Muscle of leg (tissue), 11 donors: ENCODE measurements around the gene PPFIA4. TPM values are rescaled to one million over a fixed set of nuclear protein-coding genes. Genes with fewer than 3 reads are reported as not detected.
A peak's percentile ranks its signal among the peaks of the same experiment; 100 is the strongest.

ENCODE experiments used
- DNase-seq: peaks from one replicate; pipeline ENCODE4 v3.0.0; 2013
- H3K27ac ChIP-seq: one replicate; pipeline ENCODE4 v1.5.1; 2013; ENCODE audit warnings: mild to moderate bottlenecking, low read length, control low read depth
- H3K27me3 ChIP-seq: one replicate; pipeline ENCODE4 v1.6.1; 2013; ENCODE audit warnings: low read length; ENCODE audit not compliant: control insufficient read depth, insufficient read depth
- H3K36me3 ChIP-seq: one replicate; pipeline ENCODE4 v1.6.1; 2013; ENCODE audit warnings: low read length; ENCODE audit not compliant: control insufficient read depth, insufficient read depth
- H3K4me1 ChIP-seq: one replicate; pipeline ENCODE4 v1.6.1; 2013; ENCODE audit warnings: low read length; ENCODE audit not compliant: control insufficient read depth, insufficient read depth
- H3K4me3 ChIP-seq: one replicate; pipeline ENCODE4 v1.5.1; 2013; ENCODE audit warnings: low read length, control low read depth
- H3K9me3 ChIP-seq: replicated peaks from 2 replicates; pipeline ENCODE4 v1.6.1; 2013; ENCODE audit warnings: low read depth, low read length; ENCODE audit not compliant: control insufficient read depth
- WGBS: methylation state at CpG from one replicate; pipeline ENCODE4 v1.1.5; 2013; ENCODE audit warnings: missing lambda C conversion rate; ENCODE audit not compliant: insufficient coverage; 5-methylcytosine and 5-hydroxymethylcytosine counted together
- polyA plus RNA-seq, 8 donors: library from polyadenylated mRNA; unstranded; fragments of 120-200 nt; gene quantifications; one replicate each; pipeline versions ENCODE4 v1.2.1 to v1.2.3, GENCODE V29; 2013; ENCODE audit warnings: inconsistent platforms in 1 of 8, low replicate concordance in 1 of 8; ENCODE audit not compliant: insufficient read length in 8 of 8, insufficient read depth in 1 of 8
- total RNA-seq: library from RNA; stranded (reverse); fragments of 120-200 nt; gene quantifications from one replicate; pipeline ENCODE4 v1.2.4, GENCODE V29; 2013

Gene PPFIA4
- total and polyA plus RNA-seq, 9 donors = 22.4 to 53.1 (median 34.7) TPM

GRCh38 chr1:203080456-203080855 is 54.2 kb downstream of the PPFIA4 start:
- H3K9me3 ChIP-seq = no peaks in the 10 kb centered on the region
- H3K36me3 ChIP-seq = peaks cover 22% of the 10 kb centered on the region
- DNase-seq = no peak
- no peak overlapping the region for H3K27ac ChIP-seq
- H3K27me3 ChIP-seq = peaks cover 35% of the 10 kb centered on the region
- peaks cover 35% of the 10 kb centered on the region for H3K4me1 ChIP-seq
- H3K4me3 ChIP-seq = no peak overlapping the region
- WGBS = no CpG with 5 or more reads among the region's 5 CpGs

- H3K27me3 ChIP-seq = peaks cover 23% of the 10 kb centered on the region
- WGBS = 32% methylated on average over 7 of the region's 9 CpGs
- H3K36me3 ChIP-seq = peaks cover 22% of the 10 kb centered on the region
- no peaks in the 10 kb centered on the region for H3K9me3 ChIP-seq
- DNase-seq = no peak
- no peak overlapping the region for H3K4me3 ChIP-seq
- H3K27ac ChIP-seq = peak overlapping the region; percentile 11
- peaks cover 34% of the 10 kb centered on the region for H3K4me1 ChIP-seq
These were observed 55.4 kb downstream of the PPFIA4 start for GRCh38 chr1:203081465-203082230.

- Histone ChIP-seq H3K27ac (peak overlapping the region; percentile 54), H3K36me3 (peaks cover 20% of the 10 kb centered on the region), H3K4me3 (no peak overlapping the region), H3K9me3 (no peaks in the 10 kb centered on the region), H3K27me3 (peaks cover 18% of the 10 kb centered on the region), H3K4me1 (peaks cover 37% of the 10 kb centered on the region)
- no peak for DNase-seq
- WGBS = 83% methylated on average over 1 of the region's 3 CpGs
These were observed 55.9 kb downstream of the PPFIA4 start for GRCh38 chr1:203082231-203082505.

GRCh38 chr1:203082571-203083462 is 56.5 kb downstream of the PPFIA4 start:
- peaks cover 13% of the 10 kb centered on the region for H3K27me3 ChIP-seq
- peak overlapping the region; percentile 72 for H3K4me3 ChIP-seq
- 28% methylated on average over 5 of the region's 11 CpGs for WGBS
- H3K27ac ChIP-seq = peak overlapping the region; percentile 69
- DNase-seq = no peak
- no peaks in the 10 kb centered on the region for H3K9me3 ChIP-seq
- peaks cover 20% of the 10 kb centered on the region for H3K36me3 ChIP-seq
- peaks cover 41% of the 10 kb centered on the region for H3K4me1 ChIP-seq

- no peaks in the 10 kb centered on the region for H3K9me3 ChIP-seq
- H3K36me3 ChIP-seq = peaks cover 18% of the 10 kb centered on the region
- peaks cover 12% of the 10 kb centered on the region for H3K27me3 ChIP-seq
- peaks cover 46% of the 10 kb centered on the region for H3K4me1 ChIP-seq
- no peak for DNase-seq
- WGBS = 93% methylated on average over 2 of the region's 11 CpGs
- H3K4me3 ChIP-seq = peak overlapping the region; percentile 72
- H3K27ac ChIP-seq = peak overlapping the region; percentile 93
These were observed 57.2 kb downstream of the PPFIA4 start for GRCh38 chr1:203083463-203083921.

- peak overlapping the region; percentile 72 for H3K4me3 ChIP-seq
- no peak for DNase-seq
- peaks cover 18% of the 10 kb centered on the region for H3K36me3 ChIP-seq
- peaks cover 12% of the 10 kb centered on the region for H3K27me3 ChIP-seq
- H3K27ac ChIP-seq = peak overlapping the region; percentile 93
- WGBS = 88% methylated on average over 9 of the region's 14 CpGs
- peaks cover 59% of the 10 kb centered on the region for H3K4me1 ChIP-seq
- no peaks in the 10 kb centered on the region for H3K9me3 ChIP-seq
These were observed 58.6 kb downstream of the PPFIA4 start for GRCh38 chr1:203084588-203085527.

GRCh38 chr1:203085528-203086406 is 59.5 kb downstream of the PPFIA4 start, which contains the start of gene MYOG:
Gene MYOG (minus strand): TSS chr1:203086012. CDS start chr1:203085961, 51 bp downstream.
- H3K9me3 ChIP-seq = no peaks in the 10 kb centered on the region
- WGBS = 86% methylated on average over 9 of the region's 36 CpGs
- DNase-seq = peak; percentile 86
- peaks cover 8% of the 10 kb centered on the region for H3K27me3 ChIP-seq
- H3K4me3 ChIP-seq = peak within 1 kb of the TSS; percentile 72
- peak within 1 kb of the TSS; percentile 93 for H3K27ac ChIP-seq
- H3K36me3 ChIP-seq = peaks cover 18% of the 10 kb centered on the region
- peaks cover 68% of the 10 kb centered on the region for H3K4me1 ChIP-seq

GRCh38 chr1:203086992-203087763 is 60.9 kb downstream of the PPFIA4 start:
- Histone ChIP-seq H3K4me3 (no peak overlapping the region), H3K27ac (peak overlapping the region; percentile 93), H3K27me3 (no peaks in the 10 kb centered on the region), H3K36me3 (peaks cover 16% of the 10 kb centered on the region), H3K4me1 (peaks cover 76% of the 10 kb centered on the region), H3K9me3 (no peaks in the 10 kb centered on the region)
- no peak for DNase-seq
- 76% methylated on average over 9 of the region's 11 CpGs for WGBS
